K562 (cell line): ENCODE measurements around the gene KMT2D. TPM values are rescaled to one million over a fixed set of nuclear protein-coding genes. Genes with fewer than 3 reads are reported as not detected.

ENCODE experiments used
- FOXK2 ChIP-seq, 2 experiments: fragments of 450-650 bp; IDR thresholded peaks in 1 of 2; conservative IDR thresholded peaks in 1 of 2; 2 replicates each; pipeline ENCODE4 v1.6.1; 2016; ENCODE audit warnings: low read depth in 2 of 2, mild to moderate bottlenecking in 1 of 2
- KAT7 ChIP-seq: sonication (generic); formaldehyde crosslinking; IDR thresholded peaks from 2 replicates; pipeline ENCODE4 v1.8.0; 2022; ENCODE audit warnings: missing genetic modification reagents, mild to moderate bottlenecking, borderline replicate concordance
- NCOA4 ChIP-seq: fragments of 450-650 bp; IDR thresholded peaks from 2 replicates; pipeline ENCODE4 v1.6.1; 2018; ENCODE audit warnings: mild to moderate bottlenecking; ENCODE audit not compliant: partially characterized antibody
- ZFP1 ChIP-seq: fragments of 450-650 bp; formaldehyde crosslinking; IDR thresholded peaks from 2 replicates; pipeline ENCODE4 v1.4.0; 2020; ENCODE audit warnings: mild to moderate bottlenecking, mixed read lengths
- ZNF707 ChIP-seq: fragments of 250-450 bp; sonication (Bioruptor Pico); conservative IDR thresholded peaks from 2 replicates; pipeline ENCODE4 v1.8.0; 2022; ENCODE audit warnings: inconsistent platforms, mild to moderate bottlenecking, moderate library complexity
- polyA plus RNA-seq, 8 experiments: library from polyadenylated mRNA; depleted of rRNA in 4 of 8; stranded (reverse) in 5 of 8; unstranded in 3 of 8; fragments of >200 nt; fragmentation: Nextera tagmentation in 2 of 8; fragmentation: Illumina TruSeq in 1 of 8; extraction: Ambion mirVana in 2 of 8; extraction: Trizol in 1 of 8; gene quantifications; 2 replicates each; pipeline versions ENCODE4 v1.2.1 to v1.2.3, GENCODE V29; 2011 to 2014; ENCODE audit warnings: inconsistent platforms in 1 of 8, missing spikeins in 1 of 8
- total RNA-seq, 7 experiments: library from RNA; depleted of rRNA in 6 of 7; stranded (reverse); fragments of >200 nt in 6 of 7; fragmentation: Illumina TruSeq in 2 of 7; extraction: Trizol in 2 of 7; gene quantifications; 2 replicates each; pipeline versions ENCODE4 v1.2.1 to v1.2.3, GENCODE V29; 2011 to 2021; ENCODE audit warnings: low replicate concordance in 1 of 7
- TF ChIP-seq, protein P1 (sequence below), 2 experiments: fragments of 450-650 bp; IDR thresholded peaks; 2 replicates each; pipeline ENCODE4 v1.6.1; 2018; ENCODE audit warnings: mild to moderate bottlenecking in 2 of 2, low read depth in 1 of 2; ENCODE audit not compliant: partially characterized antibody in 2 of 2
- TF ChIP-seq, protein P2 (sequence below): sonication (generic); formaldehyde crosslinking; IDR thresholded peaks from 2 replicates; pipeline ENCODE4 v1.8.0; 2022; ENCODE audit warnings: mild to moderate bottlenecking, missing genetic modification reagents
- TF ChIP-seq, protein P3 (sequence below): fragments of 200-600 bp; sonication (generic); IDR thresholded peaks from one replicate; pipeline ENCODE4 v1.6.1; 2012; ENCODE audit warnings: mild to moderate bottlenecking, low read depth, low read length, inconsistent platforms

Gene KMT2D
- total and polyA plus RNA-seq, 9 of the 15 experiments (the other 6 are each of a cell fraction or from before 2014, with no cell fraction given), result 0.22 to 93.7 (median 13.7) TPM

DNA sequence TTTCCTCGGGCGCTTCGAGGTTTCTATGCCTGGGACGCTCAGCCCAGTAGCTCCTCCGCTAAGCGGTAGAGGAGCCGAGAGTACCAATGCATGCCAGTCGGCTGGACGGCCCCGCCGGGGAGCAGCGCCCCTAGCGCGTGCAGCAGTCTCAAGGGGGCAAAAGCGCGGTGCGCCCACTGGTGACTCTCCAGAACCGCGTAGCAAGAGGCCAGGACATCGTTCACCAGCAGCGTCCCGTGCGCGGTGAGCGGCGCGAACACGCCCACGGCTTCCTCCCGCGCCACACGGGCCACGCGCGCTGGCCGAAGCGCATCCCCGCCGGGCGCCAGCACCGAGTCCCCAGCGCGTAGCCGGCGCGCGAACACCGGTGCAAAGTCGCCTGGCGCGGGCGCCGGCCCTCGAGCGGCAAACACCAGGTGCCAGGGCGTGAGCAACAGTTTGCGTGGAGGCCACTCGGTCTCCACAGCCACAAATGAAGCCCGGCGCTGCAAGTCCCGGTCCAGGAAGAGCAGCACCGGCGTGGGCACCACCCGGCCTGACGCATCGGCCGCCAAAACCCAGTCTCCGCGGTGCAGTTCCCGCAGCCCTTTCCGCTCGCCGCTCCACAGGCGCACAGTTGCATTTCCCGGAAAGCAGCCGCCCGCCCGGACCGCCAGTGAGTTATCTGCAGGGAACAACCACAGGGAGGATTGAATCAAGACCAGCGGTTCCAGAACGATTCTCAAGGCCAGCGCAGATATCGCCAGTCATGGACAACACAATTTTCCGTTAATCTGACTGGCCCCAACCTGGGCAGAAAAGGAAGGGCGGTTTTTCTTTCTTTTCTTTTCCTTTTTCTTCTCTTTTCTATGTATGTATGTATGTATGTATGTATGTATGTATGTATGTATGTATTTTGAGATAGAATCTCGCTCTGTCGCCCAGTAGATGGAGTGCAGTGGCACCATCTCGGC lies 29.5 kb upstream of the KMT2D start (continued):
- TF ChIP-seq, protein P1, sequence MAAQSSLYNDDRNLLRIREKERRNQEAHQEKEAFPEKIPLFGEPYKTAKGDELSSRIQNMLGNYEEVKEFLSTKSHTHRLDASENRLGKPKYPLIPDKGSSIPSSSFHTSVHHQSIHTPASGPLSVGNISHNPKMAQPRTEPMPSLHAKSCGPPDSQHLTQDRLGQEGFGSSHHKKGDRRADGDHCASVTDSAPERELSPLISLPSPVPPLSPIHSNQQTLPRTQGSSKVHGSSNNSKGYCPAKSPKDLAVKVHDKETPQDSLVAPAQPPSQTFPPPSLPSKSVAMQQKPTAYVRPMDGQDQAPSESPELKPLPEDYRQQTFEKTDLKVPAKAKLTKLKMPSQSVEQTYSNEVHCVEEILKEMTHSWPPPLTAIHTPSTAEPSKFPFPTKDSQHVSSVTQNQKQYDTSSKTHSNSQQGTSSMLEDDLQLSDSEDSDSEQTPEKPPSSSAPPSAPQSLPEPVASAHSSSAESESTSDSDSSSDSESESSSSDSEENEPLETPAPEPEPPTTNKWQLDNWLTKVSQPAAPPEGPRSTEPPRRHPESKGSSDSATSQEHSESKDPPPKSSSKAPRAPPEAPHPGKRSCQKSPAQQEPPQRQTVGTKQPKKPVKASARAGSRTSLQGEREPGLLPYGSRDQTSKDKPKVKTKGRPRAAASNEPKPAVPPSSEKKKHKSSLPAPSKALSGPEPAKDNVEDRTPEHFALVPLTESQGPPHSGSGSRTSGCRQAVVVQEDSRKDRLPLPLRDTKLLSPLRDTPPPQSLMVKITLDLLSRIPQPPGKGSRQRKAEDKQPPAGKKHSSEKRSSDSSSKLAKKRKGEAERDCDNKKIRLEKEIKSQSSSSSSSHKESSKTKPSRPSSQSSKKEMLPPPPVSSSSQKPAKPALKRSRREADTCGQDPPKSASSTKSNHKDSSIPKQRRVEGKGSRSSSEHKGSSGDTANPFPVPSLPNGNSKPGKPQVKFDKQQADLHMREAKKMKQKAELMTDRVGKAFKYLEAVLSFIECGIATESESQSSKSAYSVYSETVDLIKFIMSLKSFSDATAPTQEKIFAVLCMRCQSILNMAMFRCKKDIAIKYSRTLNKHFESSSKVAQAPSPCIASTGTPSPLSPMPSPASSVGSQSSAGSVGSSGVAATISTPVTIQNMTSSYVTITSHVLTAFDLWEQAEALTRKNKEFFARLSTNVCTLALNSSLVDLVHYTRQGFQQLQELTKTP (IDR thresholded peaks at IDR 0.05; ENCODE audit: low read depth in 1 of 2, partially characterized antibody in 2 of 2), result no peak
- TF ChIP-seq, protein P2, sequence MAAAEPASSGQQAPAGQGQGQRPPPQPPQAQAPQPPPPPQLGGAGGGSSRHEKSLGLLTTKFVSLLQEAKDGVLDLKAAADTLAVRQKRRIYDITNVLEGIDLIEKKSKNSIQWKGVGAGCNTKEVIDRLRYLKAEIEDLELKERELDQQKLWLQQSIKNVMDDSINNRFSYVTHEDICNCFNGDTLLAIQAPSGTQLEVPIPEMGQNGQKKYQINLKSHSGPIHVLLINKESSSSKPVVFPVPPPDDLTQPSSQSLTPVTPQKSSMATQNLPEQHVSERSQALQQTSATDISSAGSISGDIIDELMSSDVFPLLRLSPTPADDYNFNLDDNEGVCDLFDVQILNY (CRISPR knock-in tag), result no peak
- TF ChIP-seq, protein P3, sequence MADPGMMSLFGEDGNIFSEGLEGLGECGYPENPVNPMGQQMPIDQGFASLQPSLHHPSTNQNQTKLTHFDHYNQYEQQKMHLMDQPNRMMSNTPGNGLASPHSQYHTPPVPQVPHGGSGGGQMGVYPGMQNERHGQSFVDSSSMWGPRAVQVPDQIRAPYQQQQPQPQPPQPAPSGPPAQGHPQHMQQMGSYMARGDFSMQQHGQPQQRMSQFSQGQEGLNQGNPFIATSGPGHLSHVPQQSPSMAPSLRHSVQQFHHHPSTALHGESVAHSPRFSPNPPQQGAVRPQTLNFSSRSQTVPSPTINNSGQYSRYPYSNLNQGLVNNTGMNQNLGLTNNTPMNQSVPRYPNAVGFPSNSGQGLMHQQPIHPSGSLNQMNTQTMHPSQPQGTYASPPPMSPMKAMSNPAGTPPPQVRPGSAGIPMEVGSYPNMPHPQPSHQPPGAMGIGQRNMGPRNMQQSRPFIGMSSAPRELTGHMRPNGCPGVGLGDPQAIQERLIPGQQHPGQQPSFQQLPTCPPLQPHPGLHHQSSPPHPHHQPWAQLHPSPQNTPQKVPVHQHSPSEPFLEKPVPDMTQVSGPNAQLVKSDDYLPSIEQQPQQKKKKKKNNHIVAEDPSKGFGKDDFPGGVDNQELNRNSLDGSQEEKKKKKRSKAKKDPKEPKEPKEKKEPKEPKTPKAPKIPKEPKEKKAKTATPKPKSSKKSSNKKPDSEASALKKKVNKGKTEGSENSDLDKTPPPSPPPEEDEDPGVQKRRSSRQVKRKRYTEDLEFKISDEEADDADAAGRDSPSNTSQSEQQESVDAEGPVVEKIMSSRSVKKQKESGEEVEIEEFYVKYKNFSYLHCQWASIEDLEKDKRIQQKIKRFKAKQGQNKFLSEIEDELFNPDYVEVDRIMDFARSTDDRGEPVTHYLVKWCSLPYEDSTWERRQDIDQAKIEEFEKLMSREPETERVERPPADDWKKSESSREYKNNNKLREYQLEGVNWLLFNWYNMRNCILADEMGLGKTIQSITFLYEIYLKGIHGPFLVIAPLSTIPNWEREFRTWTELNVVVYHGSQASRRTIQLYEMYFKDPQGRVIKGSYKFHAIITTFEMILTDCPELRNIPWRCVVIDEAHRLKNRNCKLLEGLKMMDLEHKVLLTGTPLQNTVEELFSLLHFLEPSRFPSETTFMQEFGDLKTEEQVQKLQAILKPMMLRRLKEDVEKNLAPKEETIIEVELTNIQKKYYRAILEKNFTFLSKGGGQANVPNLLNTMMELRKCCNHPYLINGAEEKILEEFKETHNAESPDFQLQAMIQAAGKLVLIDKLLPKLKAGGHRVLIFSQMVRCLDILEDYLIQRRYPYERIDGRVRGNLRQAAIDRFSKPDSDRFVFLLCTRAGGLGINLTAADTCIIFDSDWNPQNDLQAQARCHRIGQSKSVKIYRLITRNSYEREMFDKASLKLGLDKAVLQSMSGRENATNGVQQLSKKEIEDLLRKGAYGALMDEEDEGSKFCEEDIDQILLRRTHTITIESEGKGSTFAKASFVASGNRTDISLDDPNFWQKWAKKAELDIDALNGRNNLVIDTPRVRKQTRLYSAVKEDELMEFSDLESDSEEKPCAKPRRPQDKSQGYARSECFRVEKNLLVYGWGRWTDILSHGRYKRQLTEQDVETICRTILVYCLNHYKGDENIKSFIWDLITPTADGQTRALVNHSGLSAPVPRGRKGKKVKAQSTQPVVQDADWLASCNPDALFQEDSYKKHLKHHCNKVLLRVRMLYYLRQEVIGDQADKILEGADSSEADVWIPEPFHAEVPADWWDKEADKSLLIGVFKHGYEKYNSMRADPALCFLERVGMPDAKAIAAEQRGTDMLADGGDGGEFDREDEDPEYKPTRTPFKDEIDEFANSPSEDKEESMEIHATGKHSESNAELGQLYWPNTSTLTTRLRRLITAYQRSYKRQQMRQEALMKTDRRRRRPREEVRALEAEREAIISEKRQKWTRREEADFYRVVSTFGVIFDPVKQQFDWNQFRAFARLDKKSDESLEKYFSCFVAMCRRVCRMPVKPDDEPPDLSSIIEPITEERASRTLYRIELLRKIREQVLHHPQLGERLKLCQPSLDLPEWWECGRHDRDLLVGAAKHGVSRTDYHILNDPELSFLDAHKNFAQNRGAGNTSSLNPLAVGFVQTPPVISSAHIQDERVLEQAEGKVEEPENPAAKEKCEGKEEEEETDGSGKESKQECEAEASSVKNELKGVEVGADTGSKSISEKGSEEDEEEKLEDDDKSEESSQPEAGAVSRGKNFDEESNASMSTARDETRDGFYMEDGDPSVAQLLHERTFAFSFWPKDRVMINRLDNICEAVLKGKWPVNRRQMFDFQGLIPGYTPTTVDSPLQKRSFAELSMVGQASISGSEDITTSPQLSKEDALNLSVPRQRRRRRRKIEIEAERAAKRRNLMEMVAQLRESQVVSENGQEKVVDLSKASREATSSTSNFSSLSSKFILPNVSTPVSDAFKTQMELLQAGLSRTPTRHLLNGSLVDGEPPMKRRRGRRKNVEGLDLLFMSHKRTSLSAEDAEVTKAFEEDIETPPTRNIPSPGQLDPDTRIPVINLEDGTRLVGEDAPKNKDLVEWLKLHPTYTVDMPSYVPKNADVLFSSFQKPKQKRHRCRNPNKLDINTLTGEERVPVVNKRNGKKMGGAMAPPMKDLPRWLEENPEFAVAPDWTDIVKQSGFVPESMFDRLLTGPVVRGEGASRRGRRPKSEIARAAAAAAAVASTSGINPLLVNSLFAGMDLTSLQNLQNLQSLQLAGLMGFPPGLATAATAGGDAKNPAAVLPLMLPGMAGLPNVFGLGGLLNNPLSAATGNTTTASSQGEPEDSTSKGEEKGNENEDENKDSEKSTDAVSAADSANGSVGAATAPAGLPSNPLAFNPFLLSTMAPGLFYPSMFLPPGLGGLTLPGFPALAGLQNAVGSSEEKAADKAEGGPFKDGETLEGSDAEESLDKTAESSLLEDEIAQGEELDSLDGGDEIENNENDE, result no peak
- TF ChIP-seq NCOA4, result no peak
- no peak for TF ChIP-seq ZFP1 (CRISPR knock-in tag)
- TF ChIP-seq KAT7, result peak; percentile 82; the same call in 1 of the 2 replicates
- TF ChIP-seq ZNF707, result no peak
- 0 out of 4 replicates have a peak, but pooled peaks of 1 of the 2 experiments have one; percentile 36 for TF ChIP-seq FOXK2 (conservative IDR thresholded peaks at IDR 0.05 in 1 of 2, IDR thresholded peaks at IDR 0.05 in 1 of 2; ENCODE audit: low read depth in 2 of 2)
